AG04450 (cell line): ENCODE measurements around the gene NTMT1. TPM values are rescaled to one million over a fixed set of nuclear protein-coding genes. Genes with fewer than 3 reads are reported as not detected.

Experiments used
- CTCF ChIA-PET: fragments of 300-600, 350-600 bp; formaldehyde crosslinking; extraction: SDS; loops from one replicate; lab custom pipeline; 2022; ENCODE audit warnings: antibody characterized with exemption, inconsistent platforms; lab: Charles Lee
- POLR2A ChIA-PET: fragments of 350-600 bp; formaldehyde crosslinking; extraction: SDS; loops from one replicate; lab custom pipeline; 2021; ENCODE audit warnings: antibody characterized with exemption, inconsistent platforms; lab: Yijun Ruan, JAX
- DNase-seq: peaks from one replicate; pipeline ENCODE4 v3.0.0-alpha.2; 2011; ENCODE audit warnings: low read depth, low spot score
- H3K27ac ChIP-seq: one replicate; pipeline ENCODE4 v1.5.1; 2012; ENCODE audit warnings: low read depth, low read length, control low read depth
- H3K27me3 ChIP-seq: one replicate; pipeline ENCODE4 v1.6.0; 2012; ENCODE audit warnings: low read length; ENCODE audit not compliant: control insufficient read depth, insufficient read depth
- H3K4me3 ChIP-seq: 2 replicates; pipeline ENCODE4 v1.5.1; 2011; ENCODE audit warnings: mild to moderate bottlenecking, low read depth, low read length, control low read depth
- H3K9me3 ChIP-seq: 2 replicates; pipeline ENCODE4 v1.5.1; 2012; ENCODE audit warnings: low read length; ENCODE audit not compliant: control insufficient read depth, insufficient read depth
- CTCF ChIP-seq: IDR thresholded peaks from 2 replicates; pipeline ENCODE4 v1.5.1; 2011; ENCODE audit warnings: low read depth, low read length, control low read depth, inconsistent platforms
- polyA plus RNA-seq: library from polyadenylated mRNA; depleted of rRNA; stranded (reverse); fragments of >200 nt; gene quantifications from 2 replicates; pipeline ENCODE4 v1.2.3, GENCODE V29; 2011

The NTMT1 gene
- polyA plus RNA-seq, 1 experiment: 49.3 TPM

GRCh38 chr9:129613520-129614175 is 12.3 kb upstream of the NTMT1 start:
- POLR2A ChIA-PET: interaction anchor here (1.1 to 1.2 kb wide), 2 partner anchors 471 to 474 kb away, joined by 3 to 4 read pairs; no protein-coding TSS in a partner anchor
- H3K27me3 ChIP-seq: no peaks in the 10 kb centered on the region
- no peak for DNase-seq
- CTCF ChIA-PET: interaction anchor here (0.8 to 4.0 kb wide), 6 partner anchors 439 to 482 kb away, joined by 3 to 10 read pairs (median 4); no protein-coding TSS in a partner anchor
- H3K27ac ChIP-seq: no peak overlapping the region
- H3K4me3 ChIP-seq: no peak overlapping the region
- TF ChIP-seq CTCF: no peak
- no peaks in the 10 kb centered on the region; the same call in 1 of the 2 replicates for H3K9me3 ChIP-seq

- Histone ChIP-seq H3K27me3 (no peaks in the 10 kb centered on the region), H3K9me3 (no peaks in the 10 kb centered on the region; the same call in 1 of the 2 replicates), H3K27ac (no peak overlapping the region), H3K4me3 (no peak overlapping the region)
- ChIA-PET CTCF (interaction anchor here (1.0 to 4.0 kb wide), 3 partner anchors 475 to 483 kb away, joined by 3 to 10 read pairs (median 6); no protein-coding TSS in a partner anchor), POLR2A (no interaction called here)
- DNase-seq: no peak
- no peak for TF ChIP-seq CTCF
Observed at GRCh38 chr9:129614932-129615331, 11.0 kb upstream of the NTMT1 start.

- CTCF ChIA-PET: interaction anchor here (0.5 to 4.0 kb wide), 2 partner anchors 155 to 476 kb away, joined by 3 to 10 read pairs; no protein-coding TSS in a partner anchor
- no peak for TF ChIP-seq CTCF
Observed at GRCh38 chr9:129615407-129616285, 10.3 kb upstream of the NTMT1 start.

GRCh38 chr9:129617167-129617566 is 8.8 kb upstream of the NTMT1 start:
- DNase-seq: peak; percentile 67
- Histone ChIP-seq H3K9me3 (no peaks in the 10 kb centered on the region; the same call in 1 of the 2 replicates), H3K27ac (no peak overlapping the region), H3K27me3 (no peaks in the 10 kb centered on the region), H3K4me3 (no peak overlapping the region)
- ChIA-PET CTCF (interaction anchor here (0.6 to 4.0 kb wide), 5 partner anchors 9 to 492 kb away, joined by 3 to 12 read pairs (median 4); partner anchors contain the start of gene NTMT1), POLR2A (interaction anchor here (0.6 to 1.0 kb wide), 2 partner anchors 9 to 120 kb away, joined by 3 to 4 read pairs; partner anchors contain the start of gene NTMT1)
- TF ChIP-seq CTCF: peak; percentile 73

More at GRCh38 chr9:129615407-129616285, 10.3 kb upstream of the NTMT1 start:
- no peaks in the 10 kb centered on the region for H3K27me3 ChIP-seq
- no peak overlapping the region for H3K4me3 ChIP-seq
- H3K27ac ChIP-seq: no peak overlapping the region
- no peak for DNase-seq
- no peaks in the 10 kb centered on the region; the same call in 1 of the 2 replicates for H3K9me3 ChIP-seq
- POLR2A ChIA-PET: no interaction called here
